ENCODE results near the gene CYP4A22. TPM values are rescaled to one million over a fixed set of nuclear protein-coding genes. Genes with fewer than 3 reads are reported as not detected.
"Not testable (repeated sequence)": the region's sequence is repeated elsewhere in the genome, so short reads cannot be mapped to it uniquely, and the experiment has no call there.

CYP4A22 gene
- total and polyA plus RNA-seq, 2 donors (not counting 3 experiments of a cell fraction or from before 2014, with no cell fraction given), result not detected

DNA sequence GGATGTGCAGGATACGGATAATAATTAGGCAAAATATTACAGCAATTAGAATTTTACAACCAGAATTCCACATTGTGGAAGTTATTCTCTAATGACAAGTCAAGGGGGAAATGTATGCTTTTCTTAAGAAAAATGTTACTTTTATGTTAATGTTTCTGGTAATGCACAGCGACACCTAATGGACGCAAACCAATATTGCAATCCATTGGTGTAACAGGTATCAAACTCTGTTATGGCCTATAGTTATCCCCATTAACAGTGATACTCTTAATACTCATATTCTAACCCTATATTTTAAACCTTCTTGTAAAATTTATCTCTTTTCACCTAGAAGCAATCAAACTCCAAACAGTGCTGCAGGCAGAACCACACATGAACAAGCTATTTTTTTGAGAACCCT, 47.9 kb upstream of the CYP4A22 start:
- H3K9me3 ChIP-seq (replicated peaks; ENCODE audit: control insufficient read depth, insufficient read depth, low read length); H3K79me2 ChIP-seq (ENCODE audit: control insufficient read depth, insufficient read depth, low read length); FAIRE-seq; H3K4me3 ChIP-seq (replicated peaks in 1 of 3; ENCODE audit: insufficient read depth in 1 of 3, low read depth in 1 of 3, low read length in 3 of 3); H3K9me1 ChIP-seq (replicated peaks; ENCODE audit: control insufficient read depth, extremely low read depth, insufficient read depth, low read length); BruUV-seq (replicated peaks); CTCF ChIA-PET; H3K27ac ChIP-seq (ENCODE audit: insufficient read depth, low read depth, low read length); H3K4me1 ChIP-seq (ENCODE audit: control insufficient read depth, extremely low read depth, insufficient read depth, low read length); H3K36me3 ChIP-seq (ENCODE audit: control insufficient read depth in 2 of 2, extremely low read depth in 1 of 2, insufficient read depth in 2 of 2, low read length in 2 of 2); H2AFZ ChIP-seq (ENCODE audit: low read depth, low read length); POLR2A ChIA-PET; H3K4me2 ChIP-seq (ENCODE audit: insufficient read depth, low read length); H4K20me1 ChIP-seq (replicated peaks; ENCODE audit: control insufficient read depth, extremely low read depth, insufficient read depth, low read length); dilution Hi-C loops (cut with MboI; ENCODE audit: extremely low pct_ligation_motif_present, low sequenced_read_pairs); H3K27me3 ChIP-seq (ENCODE audit: control insufficient read depth in 2 of 2, insufficient read depth in 2 of 2, low read length in 2 of 2); H3K9ac ChIP-seq (replicated peaks; ENCODE audit: extremely low read depth, insufficient read depth, low read length): not testable (repeated sequence)
- intact Hi-C loops (cut with micrococcal nuclease), result loop anchor here (5.0 kb wide), 1 partner anchor 212 kb away; no protein-coding TSS in a partner anchor
- peak in 1 of 2 donors; percentile 25 for TF ChIP-seq CTCF (IDR thresholded peaks at IDR 0.05; ENCODE audit: extremely low read depth in 1 of 2, insufficient read depth in 1 of 2, low read depth in 1 of 2, low read length in 2 of 2)
- DNase-seq (ENCODE audit: low read depth, low spot score), result peak; percentile 29

DNA sequence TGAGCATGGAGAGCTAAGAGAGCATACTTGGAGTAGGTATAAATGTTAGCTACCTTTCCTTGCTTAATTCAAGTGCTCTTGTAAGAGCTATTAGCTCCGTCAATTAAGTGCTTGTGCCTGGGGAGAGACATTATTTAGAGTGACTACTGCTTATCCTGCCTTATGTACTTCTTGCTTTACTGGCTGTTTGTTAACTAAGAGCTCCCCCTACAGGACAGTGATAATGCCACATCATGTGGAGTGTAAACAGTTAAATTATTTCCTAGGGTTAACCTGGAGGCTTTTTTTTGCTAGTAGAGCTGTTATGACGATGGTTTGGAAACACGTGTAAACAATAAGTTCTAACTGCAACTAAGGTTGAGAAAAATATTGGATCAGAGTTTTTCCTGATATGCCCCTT, 45.8 kb upstream of the CYP4A22 start:
- dilution Hi-C loops (cut with MboI; ENCODE audit: extremely low pct_ligation_motif_present, low sequenced_read_pairs); BruUV-seq (replicated peaks); H4K20me1 ChIP-seq (replicated peaks; ENCODE audit: control insufficient read depth, extremely low read depth, insufficient read depth, low read length); H3K9ac ChIP-seq (replicated peaks; ENCODE audit: extremely low read depth, insufficient read depth, low read length); H3K4me2 ChIP-seq (ENCODE audit: insufficient read depth, low read length); H3K9me1 ChIP-seq (replicated peaks; ENCODE audit: control insufficient read depth, extremely low read depth, insufficient read depth, low read length); POLR2A ChIA-PET; H3K79me2 ChIP-seq (ENCODE audit: control insufficient read depth, insufficient read depth, low read length); H3K36me3 ChIP-seq (ENCODE audit: control insufficient read depth in 2 of 2, extremely low read depth in 1 of 2, insufficient read depth in 2 of 2, low read length in 2 of 2); H3K4me3 ChIP-seq (replicated peaks in 1 of 3; ENCODE audit: insufficient read depth in 1 of 3, low read depth in 1 of 3, low read length in 3 of 3); DNase-seq (ENCODE audit: low read depth, low spot score); H3K27ac ChIP-seq (ENCODE audit: insufficient read depth, low read depth, low read length); H2AFZ ChIP-seq (ENCODE audit: low read depth, low read length); H3K9me3 ChIP-seq (replicated peaks; ENCODE audit: control insufficient read depth, insufficient read depth, low read length); H3K27me3 ChIP-seq (ENCODE audit: control insufficient read depth in 2 of 2, insufficient read depth in 2 of 2, low read length in 2 of 2); H3K4me1 ChIP-seq (ENCODE audit: control insufficient read depth, extremely low read depth, insufficient read depth, low read length): not testable (repeated sequence)
- peak; percentile 73 for FAIRE-seq
- TF ChIP-seq CTCF (IDR thresholded peaks at IDR 0.05; ENCODE audit: extremely low read depth in 1 of 2, insufficient read depth in 1 of 2, low read depth in 1 of 2, low read length in 2 of 2), result peak; percentile 7 to 10
- intact Hi-C loops (cut with micrococcal nuclease), result loop anchor here (10.0 kb wide), 1 partner anchor 157 kb away; no protein-coding TSS in a partner anchor
- CTCF ChIA-PET, result interaction anchor here (0.7 to 1.3 kb wide), 3 partner anchors 45 to 344 kb away, joined by 3 read pairs; no protein-coding TSS in a partner anchor
